Measurements from ENCODE around the gene ARMCX5.

DNA sequence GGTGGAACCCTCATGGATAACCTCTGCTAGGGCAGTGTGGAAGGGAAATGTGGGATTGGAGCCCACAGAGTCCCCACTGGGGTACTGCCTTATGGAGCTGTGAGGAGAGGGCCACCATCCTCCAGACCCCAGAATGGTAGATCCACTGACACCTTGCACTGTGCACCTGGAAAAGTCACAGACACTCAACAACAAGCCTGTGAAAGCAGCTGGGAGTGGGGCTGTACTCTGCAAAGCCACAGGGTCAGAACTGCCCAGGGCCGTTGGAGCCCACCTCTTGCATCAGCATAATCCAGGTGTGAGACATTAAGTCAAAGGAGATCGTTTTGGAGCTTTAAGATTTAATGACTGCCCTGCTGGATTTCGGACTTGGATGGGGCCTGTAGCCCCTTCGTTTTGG, 11.6 kb downstream of the ARMCX5 start:
- TF ChIP-seq, protein P1, sequence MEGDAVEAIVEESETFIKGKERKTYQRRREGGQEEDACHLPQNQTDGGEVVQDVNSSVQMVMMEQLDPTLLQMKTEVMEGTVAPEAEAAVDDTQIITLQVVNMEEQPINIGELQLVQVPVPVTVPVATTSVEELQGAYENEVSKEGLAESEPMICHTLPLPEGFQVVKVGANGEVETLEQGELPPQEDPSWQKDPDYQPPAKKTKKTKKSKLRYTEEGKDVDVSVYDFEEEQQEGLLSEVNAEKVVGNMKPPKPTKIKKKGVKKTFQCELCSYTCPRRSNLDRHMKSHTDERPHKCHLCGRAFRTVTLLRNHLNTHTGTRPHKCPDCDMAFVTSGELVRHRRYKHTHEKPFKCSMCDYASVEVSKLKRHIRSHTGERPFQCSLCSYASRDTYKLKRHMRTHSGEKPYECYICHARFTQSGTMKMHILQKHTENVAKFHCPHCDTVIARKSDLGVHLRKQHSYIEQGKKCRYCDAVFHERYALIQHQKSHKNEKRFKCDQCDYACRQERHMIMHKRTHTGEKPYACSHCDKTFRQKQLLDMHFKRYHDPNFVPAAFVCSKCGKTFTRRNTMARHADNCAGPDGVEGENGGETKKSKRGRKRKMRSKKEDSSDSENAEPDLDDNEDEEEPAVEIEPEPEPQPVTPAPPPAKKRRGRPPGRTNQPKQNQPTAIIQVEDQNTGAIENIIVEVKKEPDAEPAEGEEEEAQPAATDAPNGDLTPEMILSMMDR (conservative IDR thresholded peaks at IDR 0.05) = no peak
- TF ChIP-seq EZH2 (IDR thresholded peaks at IDR 0.05; ENCODE audit: low read depth) = no peak
